PC-9 (cell line): ENCODE measurements around the gene LYRM7. TPM values are rescaled to one million over a fixed set of nuclear protein-coding genes. Genes with fewer than 3 reads are reported as not detected.

Experiments used
- BruUV-seq: library from RNA; stranded (reverse); fragments of 400-500 nt; replicated peaks from 2 replicates; lab custom pipeline; 2021; lab: Mats Ljungman, UMichigan
- CTCF ChIA-PET: fragments of 300-600 bp; sonication (Branson Sonifier 250); formaldehyde crosslinking; loops from one replicate; lab custom pipeline; 2022; ENCODE audit warnings: antibody characterized with exemption; lab: Charles Lee
- POLR2A ChIA-PET: fragments of 300-600 bp; sonication (Branson Sonifier 250); formaldehyde crosslinking; loops from one replicate; lab custom pipeline; 2022; ENCODE audit warnings: antibody characterized with exemption; ENCODE audit not compliant: unreplicated experiment; lab: Charles Lee
- DNase-seq, 2 experiments: peaks; one replicate each; pipeline versions ENCODE4 v3.0.0 to v3.0.0-alpha.2; 2015 to 2022; ENCODE audit warnings: mixed read lengths in 1 of 2
- H2AFZ ChIP-seq: fragments of 200-600 bp; sonication (generic); 2 replicates; pipeline ENCODE4 v1.8.1; 2017; ENCODE audit warnings: antibody characterized with exemption
- H3F3A ChIP-seq: fragments of 200-600 bp; sonication (generic); 2 replicates; pipeline ENCODE4 v1.8.1; 2017; ENCODE audit warnings: antibody characterized with exemption, mild to moderate bottlenecking, low read depth; ENCODE audit not compliant: insufficient read depth
- H3K27ac ChIP-seq: fragments of 200-600 bp; sonication (generic); 2 replicates; pipeline ENCODE4 v1.6.1; 2016; ENCODE audit warnings: mixed run types
- H3K27me3 ChIP-seq: fragments of 200-600 bp; sonication (generic); 2 replicates; pipeline ENCODE4 v1.6.1; 2016; ENCODE audit warnings: low read depth, mixed run types; ENCODE audit not compliant: insufficient read depth
- H3K36me3 ChIP-seq: fragments of 200-600 bp; sonication (generic); 2 replicates; pipeline ENCODE4 v1.6.1; 2016; ENCODE audit warnings: low read depth, mixed run types
- H3K4me1 ChIP-seq: fragments of 200-600 bp; sonication (generic); replicated peaks from 2 replicates; pipeline ENCODE4 v1.6.1; 2016; ENCODE audit warnings: mixed run types; ENCODE audit not compliant: insufficient read depth
- H3K4me2 ChIP-seq: fragments of 200-600 bp; sonication (generic); 2 replicates; pipeline ENCODE4 v1.6.1; 2017; ENCODE audit warnings: mixed run types
- H3K4me3 ChIP-seq: fragments of 200-600 bp; sonication (generic); 2 replicates; pipeline ENCODE4 v1.6.1; 2016; ENCODE audit warnings: mixed run types
- H3K79me2 ChIP-seq: fragments of 200-600 bp; sonication (generic); 2 replicates; pipeline ENCODE4 v1.6.1; 2017; ENCODE audit warnings: low read depth, mixed run types
- H3K9me2 ChIP-seq: fragments of 200-600 bp; sonication (generic); 2 replicates; pipeline ENCODE4 v1.8.1; 2017; ENCODE audit warnings: mild to moderate bottlenecking; ENCODE audit not compliant: insufficient read depth
- H3K9me3 ChIP-seq: fragments of 200-600 bp; sonication (generic); 2 replicates; pipeline ENCODE4 v1.8.1; 2016; ENCODE audit warnings: low read depth; ENCODE audit not compliant: insufficient read depth
- H4K20me1 ChIP-seq: fragments of 200-600 bp; sonication (generic); 2 replicates; pipeline ENCODE4 v1.8.1; 2017; ENCODE audit not compliant: insufficient read depth
- CTCF ChIP-seq: fragments of 200-600 bp; sonication (generic); conservative IDR thresholded peaks from 2 replicates; pipeline ENCODE4 v1.6.1; 2017; ENCODE audit warnings: mixed run types, antibody characterized with exemption, mild to moderate bottlenecking, moderate library complexity
- EZH2 ChIP-seq: fragments of 200-600 bp; sonication (generic); IDR thresholded peaks from 2 replicates; pipeline ENCODE4 v1.8.0; 2017; ENCODE audit warnings: antibody characterized with exemption, low read depth
- intact Hi-C: fragments of 100-400 bp; cut with micrococcal nuclease; formaldehyde crosslinking; loops from one replicate; pipeline ENCODE4 v1.10.0; 2022; ENCODE audit not compliant: unreplicated experiment
- total RNA-seq: library from RNA; stranded (reverse); gene quantifications from 2 replicates; pipeline ENCODE4 v1.2.3, GENCODE V29; 2021

Gene LYRM7
- total RNA-seq, 1 experiment from 2014 or later: 9.5 TPM

DNA sequence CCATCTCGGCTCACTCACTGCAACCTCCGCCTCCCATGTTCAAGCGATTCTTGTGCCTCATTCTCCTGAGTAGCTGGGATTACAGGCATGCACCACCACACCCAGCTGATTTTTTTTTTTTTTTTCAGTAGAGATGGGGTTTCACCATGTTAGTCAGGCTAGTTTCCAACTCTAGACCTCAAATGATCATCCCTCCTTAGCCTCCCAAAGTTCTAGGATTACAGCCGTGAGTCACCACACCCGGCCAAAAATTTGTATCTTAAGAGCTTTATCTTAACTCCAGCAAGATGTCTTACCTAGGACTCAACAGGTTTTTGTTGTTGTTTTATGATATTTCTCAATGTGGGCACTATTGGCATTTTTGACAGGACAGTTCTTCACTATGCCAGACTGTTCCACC is 27.9 kb downstream of the LYRM7 start:
- CTCF ChIA-PET: no interaction called here
- Histone ChIP-seq H3F3A (no peaks in the 10 kb centered on the region; the same call in 1 of the 2 replicates), H2AFZ (no peak overlapping the region), H3K27me3 (no peaks in the 10 kb centered on the region), H3K4me2 (no peak overlapping the region), H3K9me2 (no peaks in the 10 kb centered on the region), H3K36me3 (no peaks in the 10 kb centered on the region), H3K4me1 (no peaks in the 10 kb centered on the region), H4K20me1 (no peaks in the 10 kb centered on the region), H3K79me2 (no peaks in the 10 kb centered on the region), H3K4me3 (no peak overlapping the region), H3K27ac (no peak overlapping the region), H3K9me3 (no peaks in the 10 kb centered on the region)
- no TSS peak for BruUV-seq
- POLR2A ChIA-PET: no interaction called here
- DNase-seq: no peak
- no peak for TF ChIP-seq CTCF
- TF ChIP-seq EZH2: no peak
- intact Hi-C loops: no loop called here

DNA sequence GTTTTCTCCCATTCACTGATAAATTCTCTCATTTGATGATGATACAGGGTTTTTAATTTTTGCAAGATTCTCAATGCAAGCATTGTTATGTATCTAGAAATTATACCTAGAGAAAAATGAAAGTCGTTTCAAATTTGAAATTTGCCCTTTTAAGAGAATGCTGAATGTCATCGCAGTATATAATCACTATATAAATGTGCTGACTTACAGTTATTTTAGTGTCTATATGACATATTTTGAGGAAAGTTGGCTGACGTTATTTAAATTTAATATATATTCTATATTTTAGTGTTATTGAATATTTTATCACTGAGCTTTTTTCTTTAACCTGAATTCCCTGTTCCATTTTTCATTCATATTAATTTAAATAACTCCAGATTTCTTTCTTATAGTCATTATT is 29.8 kb downstream of the LYRM7 start:
- no peak overlapping the region for H3K4me2 ChIP-seq
- no TSS peak for BruUV-seq
- H3K36me3 ChIP-seq: no peaks in the 10 kb centered on the region
- H3K9me2 ChIP-seq: no peaks in the 10 kb centered on the region
- H3K4me3 ChIP-seq: no peak overlapping the region
- H3K9me3 ChIP-seq: no peaks in the 10 kb centered on the region
- intact Hi-C loops: no loop called here
- no peak for TF ChIP-seq EZH2
- no peak for TF ChIP-seq CTCF
- H2AFZ ChIP-seq: no peak overlapping the region
- CTCF ChIA-PET: no interaction called here
- POLR2A ChIA-PET: no interaction called here
- H3K4me1 ChIP-seq: no peaks in the 10 kb centered on the region
- H3K27me3 ChIP-seq: no peaks in the 10 kb centered on the region
- H3K27ac ChIP-seq: no peak overlapping the region
- DNase-seq: no peak
- H3K79me2 ChIP-seq: no peaks in the 10 kb centered on the region
- H3F3A ChIP-seq: no peaks in the 10 kb centered on the region; the same call in 1 of the 2 replicates
- H4K20me1 ChIP-seq: no peaks in the 10 kb centered on the region

- BruUV-seq: no TSS peak
- Histone ChIP-seq H3K27me3 (no peaks in the 10 kb centered on the region), H3K27ac (no peak overlapping the region), H3K9me3 (no peaks in the 10 kb centered on the region), H3K4me2 (no peak overlapping the region), H3K4me3 (no peak overlapping the region), H4K20me1 (no peaks in the 10 kb centered on the region), H3K36me3 (no peaks in the 10 kb centered on the region), H3K79me2 (no peaks in the 10 kb centered on the region), H2AFZ (no peak overlapping the region), H3K4me1 (no peaks in the 10 kb centered on the region), H3K9me2 (no peaks in the 10 kb centered on the region), H3F3A (no peaks in the 10 kb centered on the region; the same call in 1 of the 2 replicates)
- intact Hi-C loops: no loop called here
- no peak for DNase-seq
- ChIA-PET CTCF (no interaction called here), POLR2A (no interaction called here)
- no peak for TF ChIP-seq CTCF
- TF ChIP-seq EZH2: no peak
These were observed 34.2 kb downstream of the LYRM7 start for GRCh38 chr5:131204964-131205363.
